Esophagus squamous epithelium (tissue), 5 donors: ENCODE data around the gene HOXB5. TPM values are rescaled to one million over a fixed set of nuclear protein-coding genes. Genes with fewer than 3 reads are reported as not detected.

Source experiments
- DNase-seq: peaks from one replicate; lab custom pipeline; 2025; lab: John Stamatoyannopoulos, UW
- H3K27ac ChIP-seq, 4 donors: fragments of 200-600 bp; sonication (generic); one replicate each; pipeline ENCODE4 v1.5.1; 2016 to 2019; ENCODE audit warnings: mild to moderate bottlenecking in 1 of 4
- H3K27me3 ChIP-seq, 4 donors: fragments of 200-600 bp; sonication (generic); 1 replicate in 3 of 4; 2 replicates in 1 of 4; pipeline versions ENCODE4 v1.5.1 to v1.6.0; 2017 to 2021; ENCODE audit warnings: antibody characterized with exemption in 1 of 4
- H3K36me3 ChIP-seq, 3 donors: fragments of 200-600 bp; sonication (generic); one replicate each; pipeline ENCODE4 v1.5.1; 2016 to 2019
- H3K4me1 ChIP-seq, 3 donors: fragments of 200-600 bp; sonication (generic); one replicate each; pipeline ENCODE4 v1.5.1; 2017 to 2019
- H3K4me3 ChIP-seq, 4 donors: fragments of 200-600 bp; sonication (generic); 1 replicate in 3 of 4; 2 replicates in 1 of 4; pipeline ENCODE4 v1.5.1; 2016 to 2019; ENCODE audit warnings: mild to moderate bottlenecking in 2 of 4, moderate library complexity in 1 of 4
- H3K9me3 ChIP-seq, 3 donors: fragments of 200-600 bp; sonication (generic); one replicate each; pipeline ENCODE4 v1.5.1; 2016 to 2019
- POLR2A ChIP-seq, 4 donors: fragments of 450-650 bp; IDR thresholded peaks; one replicate each; pipeline ENCODE4 v1.6.1; 2017; ENCODE audit warnings: antibody characterized with exemption in 4 of 4, mild to moderate bottlenecking in 4 of 4, moderate library complexity in 3 of 4
- WGBS, 2 donors: methylation state at CpG; one replicate each; pipeline ENCODE4 v1.1.5; 2018; 5-methylcytosine and 5-hydroxymethylcytosine counted together
- intact Hi-C: fragments of 100-400 bp; cut with DNase I; formaldehyde crosslinking; loops from one replicate; pipeline ENCODE4 v1.15.0; 2022
- small RNA-seq, 4 donors: library from RNA; depleted of rRNA; stranded (forward); fragments of <200 nt; gene quantifications; one replicate each; pipeline ENCODE3, GENCODE V24; 2016
- total RNA-seq, 4 donors: library from RNA; depleted of rRNA; stranded (reverse); fragments of >200 nt; gene quantifications; one replicate each; pipeline ENCODE4 v1.1.0, GENCODE V29; 2016
- TF ChIP-seq, protein P1 (sequence below), 6 experiments: fragments of 450-650 bp in 4 of 6; fragments of 200-600 bp in 2 of 6; sonication (generic) in 2 of 6; IDR thresholded peaks; one replicate each; pipeline ENCODE4 v1.5.1; 2016 to 2019; ENCODE audit warnings: antibody characterized with exemption in 6 of 6, mild to moderate bottlenecking in 4 of 6, moderate library complexity in 4 of 6
- donor health status: DM: yes; HTN: yes; CAD: no.

The HOXB5 gene
- total RNA-seq, 4 donors from 2014 or later: not detected

DNA sequence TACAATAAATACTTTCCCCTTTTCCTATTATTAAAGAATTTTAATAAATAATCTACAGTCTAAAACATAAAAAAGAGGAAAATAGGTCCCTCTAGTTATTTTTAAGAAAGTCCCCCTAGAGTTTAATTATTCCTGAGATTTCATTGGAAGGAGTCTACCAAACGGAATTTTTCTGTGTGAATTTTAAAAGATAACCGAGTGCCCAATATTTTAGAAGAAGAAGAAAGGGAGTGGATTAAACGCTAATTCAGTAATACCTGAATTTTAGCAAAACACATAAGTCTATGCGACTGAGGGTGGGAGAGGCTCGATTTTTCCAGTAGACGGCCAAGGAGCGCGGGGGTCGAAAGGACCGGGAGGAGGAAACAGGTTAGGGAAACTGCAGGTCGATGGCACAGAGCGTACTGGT, 50.9 kb downstream of the HOXB5 start:
- Histone ChIP-seq H3K36me3 (no peaks in the 10 kb centered on the region), H3K9me3 (no peaks in the 10 kb centered on the region), H3K4me1 (peaks cover 7 to 70% (median 25%) of the 10 kb centered on the region in 3 donors), H3K4me3 (peak overlapping the region; percentile 53 to 80 (median 72)), H3K27ac (peak overlapping the region; percentile 91 to 95 (median 93)), H3K27me3 (peaks cover 0 to 64% (median 0%) of the 10 kb centered on the region in 4 donors)
- intact Hi-C loops: loop anchor here (5.0 kb wide), 1 partner anchor 35 kb away; the partner anchor contains the start of gene HOXB4
- 3 to 11% methylated on average over 12 of the region's 12 CpGs for WGBS, 2 donors
- no peak for DNase-seq
- TF ChIP-seq POLR2A (IDR thresholded peaks at IDR 0.05): no peak
- TF ChIP-seq, protein P1, sequence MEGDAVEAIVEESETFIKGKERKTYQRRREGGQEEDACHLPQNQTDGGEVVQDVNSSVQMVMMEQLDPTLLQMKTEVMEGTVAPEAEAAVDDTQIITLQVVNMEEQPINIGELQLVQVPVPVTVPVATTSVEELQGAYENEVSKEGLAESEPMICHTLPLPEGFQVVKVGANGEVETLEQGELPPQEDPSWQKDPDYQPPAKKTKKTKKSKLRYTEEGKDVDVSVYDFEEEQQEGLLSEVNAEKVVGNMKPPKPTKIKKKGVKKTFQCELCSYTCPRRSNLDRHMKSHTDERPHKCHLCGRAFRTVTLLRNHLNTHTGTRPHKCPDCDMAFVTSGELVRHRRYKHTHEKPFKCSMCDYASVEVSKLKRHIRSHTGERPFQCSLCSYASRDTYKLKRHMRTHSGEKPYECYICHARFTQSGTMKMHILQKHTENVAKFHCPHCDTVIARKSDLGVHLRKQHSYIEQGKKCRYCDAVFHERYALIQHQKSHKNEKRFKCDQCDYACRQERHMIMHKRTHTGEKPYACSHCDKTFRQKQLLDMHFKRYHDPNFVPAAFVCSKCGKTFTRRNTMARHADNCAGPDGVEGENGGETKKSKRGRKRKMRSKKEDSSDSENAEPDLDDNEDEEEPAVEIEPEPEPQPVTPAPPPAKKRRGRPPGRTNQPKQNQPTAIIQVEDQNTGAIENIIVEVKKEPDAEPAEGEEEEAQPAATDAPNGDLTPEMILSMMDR (IDR thresholded peaks at IDR 0.05): no peak

GRCh38 chr17:48542114-48542656, 51.4 kb downstream of the HOXB5 start:
- intact Hi-C loops: loop anchor here (5.0 kb wide), 1 partner anchor 35 kb away; the partner anchor contains the start of gene HOXB4
- no peak for DNase-seq

GRCh38 chr17:48541577-48542113, 51.9 kb downstream of the HOXB5 start:
- peaks cover 0 to 54% (median 0%) of the 10 kb centered on the region in 4 donors for H3K27me3 ChIP-seq
- TF ChIP-seq POLR2A (IDR thresholded peaks at IDR 0.05): no peak
- TF ChIP-seq, protein P1 (IDR thresholded peaks at IDR 0.05): no peak
- peak overlapping the region; percentile 91 to 95 (median 93) for H3K27ac ChIP-seq
- no peaks in the 10 kb centered on the region for H3K9me3 ChIP-seq
- intact Hi-C loops: loop anchor here (5.0 kb wide), 1 partner anchor 36 kb away; the partner anchor contains the start of gene HOXB4
- H3K4me3 ChIP-seq: peak overlapping the region; percentile 53 to 80 (median 72)
- H3K4me1 ChIP-seq: peaks cover 7 to 59% (median 17%) of the 10 kb centered on the region in 3 donors
- DNase-seq: no peak
- 6 to 14% methylated on average over 17 to 30 of the region's 36 CpGs for WGBS, 2 donors
- no peaks in the 10 kb centered on the region for H3K36me3 ChIP-seq

More at GRCh38 chr17:48542114-48542656, 51.4 kb downstream of the HOXB5 start:
- Histone ChIP-seq H3K27me3 (peaks cover 0 to 59% (median 0%) of the 10 kb centered on the region in 4 donors), H3K4me1 (peaks cover 7 to 65% (median 21%) of the 10 kb centered on the region in 3 donors), H3K4me3 (peak overlapping the region; percentile 53 to 80 (median 72)), H3K27ac (peak overlapping the region; percentile 91 to 95 (median 93)), H3K9me3 (no peaks in the 10 kb centered on the region), H3K36me3 (no peaks in the 10 kb centered on the region)
- WGBS, 2 donors: 13 to 14% methylated on average over 20 to 27 of the region's 27 CpGs
- TF ChIP-seq, protein P1 (IDR thresholded peaks at IDR 0.05): no peak
- no peak for TF ChIP-seq POLR2A (IDR thresholded peaks at IDR 0.05)

Small RNAs within 50 kb of the gene (small RNA-seq; reads per million reads assigned to genes)
- gene MIR196A1: 0 to 0.09 (median 0.04) reads per million in 4 donors

Other genes starting within 250 kb of the HOXB5 start
- gene SKAP1, start 163.6 kb downstream of the HOXB5 start, total RNA-seq: 1 to 10 TPM in 2 of 4 donors, under 1 TPM in 1, not detected in 1; 0.83 to 5.1 (median 3.4) TPM
- under 1 TPM in 1 of 4 donors, not detected in 3; 0.19 TPM for gene HOXB1, start 62.8 kb downstream of the HOXB5 start, total RNA-seq
- gene HOXB2, start 48.7 kb downstream of the HOXB5 start, total RNA-seq: 10 to 100 TPM in 3 of 4 donors, 1 to 10 TPM in 1; 9.2 to 24.2 (median 17.1) TPM
- 1 to 10 TPM in 3 of 4 donors, under 1 TPM in 1; 0.27 to 2.9 (median 1.8) TPM for gene HOXB4, start 15.4 kb downstream of the HOXB5 start, total RNA-seq
- gene HOXB3, start 3.5 kb downstream of the HOXB5 start, total RNA-seq: 10 to 100 TPM in 1 of 4 donors, 1 to 10 TPM in 3; 2.5 to 11.1 (median 5.8) TPM
- 1 to 10 TPM in 2 of 4 donors, not detected in 2; 1.3 to 3.1 TPM for gene HOXB6, start 11.2 kb upstream of the HOXB5 start, total RNA-seq
- gene HOXB7, start 17.2 kb upstream of the HOXB5 start, total RNA-seq: under 1 TPM in 2 of 4 donors, not detected in 2; 0.38 to 0.64 TPM
- gene HOXB8, start 21.5 kb upstream of the HOXB5 start, total RNA-seq: not detected
- gene HOXB9, start 32.6 kb upstream of the HOXB5 start, total RNA-seq: not detected
- gene PRAC1, start 128.7 kb upstream of the HOXB5 start, total RNA-seq: not detected
- gene PRAC2, start 129.4 kb upstream of the HOXB5 start, total RNA-seq: not detected
- not detected for gene HOXB13, start 135.0 kb upstream of the HOXB5 start, total RNA-seq
- gene TTLL6, start 223.4 kb upstream of the HOXB5 start, total RNA-seq: under 1 TPM in 1 of 4 donors, not detected in 3; 0.19 TPM
- gene CALCOCO2, start 237.3 kb upstream of the HOXB5 start, total RNA-seq: 100 to 1,000 TPM in 1 of 4 donors, 10 to 100 TPM in 3; 62.3 to 129 (median 79.4) TPM